GM12874 (cell line): Measurements from ENCODE around the gene PHF24.

Experiments
- CTCF ChIP-seq: IDR thresholded peaks from 2 replicates; pipeline ENCODE4 v1.5.1; 2011; ENCODE audit warnings: low read depth, mild to moderate bottlenecking, control low read depth, low read length, moderate library complexity; ENCODE audit not compliant: insufficient read depth

Gene PHF24

GRCh38 chr9:34958411-34958982, 412 bp downstream of the PHF24 start:
- TF ChIP-seq CTCF = no peak

GRCh38 chr9:34959461-34959860, 1.4 kb downstream of the PHF24 start:
- no peak for TF ChIP-seq CTCF

- no peak for TF ChIP-seq CTCF
These were observed 3.7 kb downstream of the PHF24 start for GRCh38 chr9:34961574-34962490.

- TF ChIP-seq CTCF = no peak
These were observed 4.5 kb downstream of the PHF24 start for GRCh38 chr9:34962546-34962945.

- TF ChIP-seq CTCF = no peak
These were observed 5.5 kb downstream of the PHF24 start for GRCh38 chr9:34963552-34963951.

- TF ChIP-seq CTCF = no peak
These were observed 6.4 kb downstream of the PHF24 start for GRCh38 chr9:34964458-34964857.

- TF ChIP-seq CTCF = no peak
These were observed 13.2 kb downstream of the PHF24 start for GRCh38 chr9:34971146-34971811.
